Lower lobe of right lung (tissue), 2 donors: ENCODE results near the gene ETS1. TPM values are rescaled to one million over a fixed set of nuclear protein-coding genes. Genes with fewer than 3 reads are reported as not detected.

Source experiments
- ATAC-seq, 2 donors: fragments of 200-7000 bp; cut with Tn5 transposase; one replicate each; pipeline ENCODE4 v1.9.1; 2020 to 2022; ENCODE audit warnings: mild to moderate bottlenecking in 2 of 2, moderate library complexity in 2 of 2
- DNase-seq: peaks from one replicate; pipeline ENCODE4 v3.0.0-alpha.2; 2020
- H3K27ac ChIP-seq: fragments of 200-600 bp; one replicate; pipeline ENCODE4 v1.8.0; 2022
- H3K27me3 ChIP-seq: fragments of 200-600 bp; one replicate; pipeline ENCODE4 v1.8.0; 2022; ENCODE audit warnings: low read depth
- H3K36me3 ChIP-seq: fragments of 200-600 bp; one replicate; pipeline ENCODE4 v1.8.0; 2022; ENCODE audit warnings: mild to moderate bottlenecking
- H3K4me1 ChIP-seq: fragments of 200-600 bp; one replicate; pipeline ENCODE4 v1.8.0; 2022
- H3K4me3 ChIP-seq: fragments of 200-600 bp; one replicate; pipeline ENCODE4 v1.8.0; 2022; ENCODE audit warnings: mild to moderate bottlenecking
- H3K9me3 ChIP-seq: fragments of 200-600 bp; one replicate; pipeline ENCODE4 v1.8.0; 2022
- intact Hi-C: fragments of 100-400 bp; cut with DNase I; formaldehyde crosslinking; loops from one replicate; pipeline ENCODE4 v1.11.0; 2022
- total RNA-seq: library from RNA; stranded (reverse); fragmentation: NEBNext Ultra II Directional; extraction: Animal tissue kit (Norgen Biotek cat#: 25700); gene quantifications from one replicate; pipeline ENCODE4 v1.2.1, GENCODE V29; 2021
- TF ChIP-seq, protein P1 (sequence below): fragments of 200-600 bp; IDR thresholded peaks from one replicate; pipeline ENCODE4 v1.8.0; 2022; ENCODE audit warnings: antibody characterized with exemption, mild to moderate bottlenecking
- donor health status: DM: no; HTN: yes; CAD: no; lungs with severe emphysema.

The ETS1 gene
- total RNA-seq, 1 donor from 2014 or later = 123 TPM

GRCh38 chr11:128499613-128500253 lies 87.6 kb downstream of the ETS1 start:
- Histone ChIP-seq H3K4me1 (peaks cover 95% of the 10 kb centered on the region), H3K36me3 (no peaks in the 10 kb centered on the region), H3K4me3 (no peak overlapping the region), H3K27ac (peak overlapping the region; percentile 41), H3K27me3 (no peaks in the 10 kb centered on the region), H3K9me3 (no peaks in the 10 kb centered on the region)
- DNase-seq (no peak), ATAC-seq (no peak)
- intact Hi-C loops = no loop called here
- TF ChIP-seq, protein P1, sequence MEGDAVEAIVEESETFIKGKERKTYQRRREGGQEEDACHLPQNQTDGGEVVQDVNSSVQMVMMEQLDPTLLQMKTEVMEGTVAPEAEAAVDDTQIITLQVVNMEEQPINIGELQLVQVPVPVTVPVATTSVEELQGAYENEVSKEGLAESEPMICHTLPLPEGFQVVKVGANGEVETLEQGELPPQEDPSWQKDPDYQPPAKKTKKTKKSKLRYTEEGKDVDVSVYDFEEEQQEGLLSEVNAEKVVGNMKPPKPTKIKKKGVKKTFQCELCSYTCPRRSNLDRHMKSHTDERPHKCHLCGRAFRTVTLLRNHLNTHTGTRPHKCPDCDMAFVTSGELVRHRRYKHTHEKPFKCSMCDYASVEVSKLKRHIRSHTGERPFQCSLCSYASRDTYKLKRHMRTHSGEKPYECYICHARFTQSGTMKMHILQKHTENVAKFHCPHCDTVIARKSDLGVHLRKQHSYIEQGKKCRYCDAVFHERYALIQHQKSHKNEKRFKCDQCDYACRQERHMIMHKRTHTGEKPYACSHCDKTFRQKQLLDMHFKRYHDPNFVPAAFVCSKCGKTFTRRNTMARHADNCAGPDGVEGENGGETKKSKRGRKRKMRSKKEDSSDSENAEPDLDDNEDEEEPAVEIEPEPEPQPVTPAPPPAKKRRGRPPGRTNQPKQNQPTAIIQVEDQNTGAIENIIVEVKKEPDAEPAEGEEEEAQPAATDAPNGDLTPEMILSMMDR = no peak

- H3K4me1 ChIP-seq = peaks cover 87% of the 10 kb centered on the region
- intact Hi-C loops = no loop called here
- TF ChIP-seq, protein P1 = no peak
Measured at GRCh38 chr11:128498721-128499245, 88.6 kb downstream of the ETS1 start.

GRCh38 chr11:128497776-128498095 lies 89.6 kb downstream of the ETS1 start:
- TF ChIP-seq, protein P1 = no peak
- intact Hi-C loops = no loop called here
- Histone ChIP-seq H3K9me3 (no peaks in the 10 kb centered on the region), H3K36me3 (no peaks in the 10 kb centered on the region), H3K27ac (no peak overlapping the region), H3K4me3 (peak overlapping the region; percentile 20), H3K4me1 (peaks cover 87% of the 10 kb centered on the region), H3K27me3 (no peaks in the 10 kb centered on the region)
- no peak for ATAC-seq
- DNase-seq = no peak

More at GRCh38 chr11:128498721-128499245, 88.6 kb downstream of the ETS1 start:
- Histone ChIP-seq H3K36me3 (no peaks in the 10 kb centered on the region), H3K27me3 (no peaks in the 10 kb centered on the region), H3K4me3 (no peak overlapping the region), H3K9me3 (no peaks in the 10 kb centered on the region), H3K27ac (no peak overlapping the region)
- ATAC-seq (no peak), DNase-seq (no peak)

- no peak for DNase-seq
- peak overlapping the region; percentile 20 for H3K4me3 ChIP-seq
- H3K27ac ChIP-seq = peak overlapping the region; percentile 48
- TF ChIP-seq, protein P1 = no peak
- H3K4me1 ChIP-seq = peaks cover 87% of the 10 kb centered on the region
- no peaks in the 10 kb centered on the region for H3K36me3 ChIP-seq
- ATAC-seq = peak; percentile 58 to 79
- no peaks in the 10 kb centered on the region for H3K9me3 ChIP-seq
- intact Hi-C loops = no loop called here
- no peaks in the 10 kb centered on the region for H3K27me3 ChIP-seq
Measured at GRCh38 chr11:128497061-128497775, 90.1 kb downstream of the ETS1 start.

- Histone ChIP-seq H3K9me3 (no peaks in the 10 kb centered on the region), H3K27me3 (no peaks in the 10 kb centered on the region), H3K4me1 (peaks cover 87% of the 10 kb centered on the region), H3K4me3 (no peak overlapping the region), H3K36me3 (no peaks in the 10 kb centered on the region), H3K27ac (peak overlapping the region; percentile 48)
- ATAC-seq = peak; percentile 38 to 52
- TF ChIP-seq, protein P1 = no peak
- DNase-seq = no peak
- intact Hi-C loops = no loop called here
Measured at GRCh38 chr11:128496692-128497060, 90.7 kb downstream of the ETS1 start.
